ENCODE data around the gene ASB9.
"Not testable (repeated sequence)": the region's sequence is repeated elsewhere in the genome, so short reads cannot be mapped to it uniquely, and the experiment has no call there.

The ASB9 gene

GRCh38 chrX:15242899-15243555 is 26.9 kb downstream of the ASB9 start:
- peak in 1 of 2 donors; percentile 12 for DNase-seq (ENCODE audit: low read depth in 2 of 2)

DNA sequence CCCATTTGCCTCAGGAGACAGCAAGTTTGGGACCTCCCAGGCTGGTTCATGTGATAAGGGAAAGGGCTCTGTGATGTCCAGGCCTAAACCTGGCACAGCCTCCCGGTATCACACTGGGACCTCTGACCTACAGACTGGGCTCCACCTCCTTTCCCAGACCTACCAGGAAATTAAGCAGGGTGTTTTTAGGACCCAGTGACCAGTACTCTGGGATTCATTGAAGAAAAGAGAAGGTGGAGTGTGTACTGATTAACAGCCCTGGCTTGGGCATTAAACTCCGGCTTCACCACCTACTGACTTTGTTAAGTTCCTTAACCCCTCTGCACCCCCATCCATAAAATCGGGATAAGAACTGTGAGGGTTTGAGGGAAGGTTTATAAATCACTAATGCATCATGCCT is 28.6 kb downstream of the ASB9 start:
- DNase-seq (ENCODE audit: low read depth in 2 of 2), result no peak

DNA sequence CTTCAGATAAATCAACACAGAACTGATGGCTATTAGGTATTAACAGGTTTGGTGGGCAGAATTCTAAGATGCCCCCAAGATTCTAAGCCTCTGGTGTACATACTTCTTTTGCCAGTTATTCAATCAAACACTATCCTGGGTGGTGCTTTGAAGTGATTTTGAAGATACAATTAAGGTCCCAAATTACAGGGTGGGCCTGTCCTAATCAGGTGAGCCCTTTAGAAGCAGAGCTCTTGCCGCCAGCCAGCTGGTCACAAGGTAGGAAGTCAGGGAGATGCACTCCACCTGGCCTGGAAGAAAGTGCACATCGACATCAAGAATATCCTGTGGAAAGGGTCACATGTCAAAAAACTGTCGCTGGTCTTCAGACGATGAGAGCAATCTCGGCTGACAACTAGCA is 29.5 kb downstream of the ASB9 start:
- no peak for DNase-seq (ENCODE audit: low read depth in 2 of 2)

GRCh38 chrX:15236146-15236545 is 33.7 kb downstream of the ASB9 start:
- DNase-seq (ENCODE audit: low read depth in 2 of 2), result no peak

DNA sequence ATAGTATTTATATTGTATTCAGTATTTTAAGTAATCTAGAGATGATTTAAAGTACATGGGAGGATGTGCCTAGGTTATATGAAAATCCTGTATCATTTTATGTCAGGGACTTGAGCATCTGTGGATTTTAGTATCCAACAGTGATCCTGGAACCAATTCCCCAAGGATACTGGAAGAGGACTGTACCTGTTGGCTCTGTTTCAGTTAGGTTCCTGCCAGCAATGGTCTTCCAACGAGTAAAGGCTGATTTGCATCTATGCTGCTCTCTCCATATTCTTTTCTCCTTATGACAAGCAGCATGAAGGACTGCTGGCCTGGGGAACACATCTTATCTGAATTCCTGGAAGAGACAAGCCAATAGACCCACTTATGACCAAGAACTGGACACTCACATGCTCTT is 34.9 kb downstream of the ASB9 start:
- DNase-seq (ENCODE audit: low read depth in 2 of 2), result no peak

DNA sequence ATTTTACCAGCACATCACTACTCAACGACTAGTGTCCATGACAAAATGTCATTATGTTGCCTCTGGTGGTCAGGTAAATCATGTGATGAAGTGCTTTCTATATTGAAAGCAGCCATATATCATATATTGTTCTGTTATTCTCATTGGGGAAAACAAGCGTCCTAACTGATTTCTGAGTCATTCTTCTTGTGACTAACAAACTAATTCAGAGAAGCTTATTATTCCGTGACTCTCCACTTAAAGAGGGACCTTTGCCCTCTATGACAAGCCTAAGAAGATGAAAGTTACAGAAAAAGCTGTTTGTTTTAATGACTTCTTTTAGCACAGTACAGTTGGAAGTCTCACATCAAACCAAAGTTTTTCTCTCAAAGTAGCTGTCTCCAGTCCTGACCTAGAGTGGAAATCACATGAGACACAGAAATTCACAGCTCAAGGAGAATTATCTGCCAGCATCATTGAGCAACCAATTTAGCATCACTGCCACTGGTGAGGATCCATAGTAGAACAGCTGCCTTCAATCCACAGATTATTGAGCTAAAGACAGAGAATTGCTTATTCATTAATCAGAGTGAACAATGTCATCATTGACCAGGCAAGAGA is 36.4 kb downstream of the ASB9 start:
- no peak for DNase-seq (ENCODE audit: low read depth in 2 of 2)

DNA sequence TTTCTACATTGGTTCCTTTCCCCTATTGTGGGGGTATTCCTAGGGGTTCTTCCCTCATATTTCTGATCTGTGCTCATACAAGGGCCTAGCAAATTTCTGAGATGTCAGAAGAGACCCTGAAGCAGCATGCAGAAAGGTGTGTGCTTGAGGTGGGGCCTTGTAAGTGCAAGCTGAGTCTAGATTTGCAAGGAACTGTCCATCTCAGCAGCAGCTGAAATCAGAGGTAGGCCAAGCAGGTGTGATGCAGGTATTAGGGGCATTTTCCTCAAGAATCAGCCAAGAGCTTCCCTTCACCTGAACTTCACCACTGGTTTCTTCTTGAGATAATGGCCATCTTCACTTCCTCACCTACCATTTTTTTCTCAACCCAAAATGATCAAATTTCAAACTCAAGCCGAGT is 45.1 kb downstream of the ASB9 start:
- DNase-seq (ENCODE audit: low read depth in 2 of 2), result no peak

DNA sequence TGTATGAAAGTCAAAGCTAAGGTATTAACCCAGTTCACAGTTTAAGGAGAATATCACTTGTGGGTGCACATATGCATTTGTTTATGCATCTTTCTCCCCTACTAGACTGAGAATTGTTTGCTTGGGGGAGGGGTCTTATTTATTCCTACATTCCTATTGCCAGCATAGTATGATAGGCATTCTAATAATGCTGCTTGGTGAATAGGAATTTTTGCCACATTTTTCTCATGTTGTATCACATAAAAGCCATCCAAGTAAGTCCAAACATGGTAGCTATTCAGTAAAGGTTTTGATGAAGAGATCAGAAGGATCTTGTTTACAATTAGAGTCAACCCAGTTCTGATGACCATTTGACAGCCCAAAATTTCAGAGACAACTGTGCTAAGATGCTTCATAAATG is 48.6 kb downstream of the ASB9 start:
- no peak for DNase-seq (ENCODE audit: low read depth in 2 of 2)

DNA sequence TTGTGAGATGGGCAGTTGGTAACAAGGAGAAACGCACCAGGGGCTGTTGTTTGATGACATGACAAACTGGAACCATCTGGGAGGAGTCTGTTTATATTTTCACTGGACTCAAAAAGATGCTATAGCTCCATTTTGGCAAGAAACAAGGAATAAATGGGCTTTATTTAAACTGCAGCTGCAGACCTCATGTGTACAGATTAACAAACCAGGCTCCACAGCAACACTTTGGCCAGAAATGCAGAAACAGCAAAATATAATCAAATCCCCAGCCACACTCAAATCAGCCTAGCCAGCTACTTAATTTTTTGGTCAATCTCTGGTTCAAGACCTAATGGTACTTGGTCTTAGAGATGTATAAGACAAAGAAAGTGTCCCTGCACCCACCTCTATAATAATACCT is 52.7 kb downstream of the ASB9 start:
- DNase-seq (ENCODE audit: low read depth in 2 of 2), result no peak

- no peak for DNase-seq (ENCODE audit: low read depth in 2 of 2)
These were observed 53.6 kb downstream of the ASB9 start for GRCh38 chrX:15216280-15216679.

- no peak for DNase-seq (ENCODE audit: low read depth in 2 of 2)
These were observed 54.5 kb downstream of the ASB9 start for GRCh38 chrX:15215366-15215765.

DNA sequence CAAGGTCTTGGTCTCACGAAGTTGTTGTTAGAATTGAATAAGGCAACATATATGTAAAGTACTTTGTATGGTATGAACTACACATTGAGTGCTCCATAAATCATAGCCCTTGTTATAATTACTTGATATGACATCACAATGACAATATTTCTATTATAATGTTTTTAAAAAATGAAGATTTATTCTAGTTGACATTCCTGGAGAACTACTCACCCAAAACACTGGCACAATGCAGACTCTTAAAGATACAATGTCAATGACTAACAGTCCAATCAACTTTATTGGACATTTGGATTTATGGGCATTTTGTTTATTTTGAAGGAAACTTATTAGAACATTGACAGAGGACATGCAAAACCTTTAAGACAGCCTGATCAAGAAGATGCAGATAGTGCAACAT is 55.3 kb downstream of the ASB9 start:
- no peak for DNase-seq (ENCODE audit: low read depth in 2 of 2)

GRCh38 chrX:15209096-15209495 is 60.8 kb downstream of the ASB9 start:
- no peak for DNase-seq (ENCODE audit: low read depth in 2 of 2)

DNA sequence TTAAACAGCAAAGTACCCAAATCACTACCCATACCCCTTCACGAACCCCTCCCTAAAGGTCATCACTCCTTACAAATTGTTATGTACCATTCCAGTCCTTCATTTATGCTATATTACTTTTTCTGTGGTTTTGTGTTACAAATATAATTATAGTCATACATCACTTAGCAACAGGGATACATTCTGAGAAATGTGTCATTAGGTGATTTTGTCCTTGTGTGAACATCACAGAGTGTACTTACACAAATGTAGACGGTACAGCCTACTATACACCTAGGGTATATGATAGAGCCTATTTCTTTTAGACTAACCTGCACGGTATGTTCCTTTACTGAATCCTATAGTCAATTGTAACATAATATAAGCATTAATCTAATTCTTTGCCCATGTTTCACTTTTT is 61.9 kb downstream of the ASB9 start:
- DNase-seq (ENCODE audit: low read depth in 2 of 2), result no peak

DNA sequence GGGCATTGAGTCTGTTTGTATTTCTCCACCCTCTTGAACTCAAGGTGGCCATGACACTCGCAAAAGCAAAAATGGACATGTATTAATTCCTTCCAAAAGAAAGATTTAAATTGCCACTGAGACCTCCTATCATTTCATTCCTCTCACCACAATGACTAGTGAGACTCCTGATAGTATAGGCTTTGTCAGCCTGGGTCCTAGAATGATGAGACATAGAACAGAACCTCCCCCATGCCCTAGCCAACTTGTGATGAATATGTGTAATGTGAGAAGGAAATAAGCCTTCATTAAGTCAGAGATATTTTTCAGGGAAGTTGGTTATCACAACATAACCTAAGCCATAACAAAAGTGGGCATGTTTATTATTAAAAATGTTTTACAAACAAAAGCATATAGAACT is 62.5 kb downstream of the ASB9 start:
- no peak for DNase-seq (ENCODE audit: low read depth in 2 of 2)

- DNase-seq (ENCODE audit: low read depth in 2 of 2), result no peak
These were observed 63.6 kb downstream of the ASB9 start for GRCh38 chrX:15206306-15206705.

DNA sequence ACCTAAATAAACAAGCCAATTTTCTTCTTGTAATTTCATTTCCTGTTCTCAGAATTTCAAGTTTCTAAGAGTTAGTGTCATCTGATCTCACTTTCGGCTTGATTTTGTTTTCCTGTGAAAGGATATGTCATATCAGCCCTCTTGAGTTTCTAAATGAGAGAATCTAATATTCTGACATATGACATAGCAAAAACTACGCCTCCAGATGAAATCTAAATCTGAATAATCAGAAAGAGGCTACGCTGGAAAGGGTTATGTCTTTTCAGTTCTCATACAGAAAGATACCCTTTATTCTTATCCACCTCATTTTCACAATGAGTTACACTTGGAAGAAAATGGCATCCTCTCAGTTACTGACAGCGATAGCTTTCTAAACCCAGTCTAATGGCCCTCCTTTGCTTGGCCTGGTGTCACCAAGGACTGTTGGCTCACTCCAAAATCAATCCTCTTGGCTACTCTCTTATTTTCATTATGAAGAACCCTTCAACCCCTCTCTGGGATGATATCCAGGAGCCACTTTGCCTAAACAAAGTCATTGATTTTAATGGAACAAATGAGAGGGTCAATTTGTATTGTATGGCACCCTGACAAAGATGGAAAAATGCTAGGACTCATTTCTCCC is 65.6 kb downstream of the ASB9 start:
- DNase-seq (ENCODE audit: low read depth in 2 of 2), result no peak

DNA sequence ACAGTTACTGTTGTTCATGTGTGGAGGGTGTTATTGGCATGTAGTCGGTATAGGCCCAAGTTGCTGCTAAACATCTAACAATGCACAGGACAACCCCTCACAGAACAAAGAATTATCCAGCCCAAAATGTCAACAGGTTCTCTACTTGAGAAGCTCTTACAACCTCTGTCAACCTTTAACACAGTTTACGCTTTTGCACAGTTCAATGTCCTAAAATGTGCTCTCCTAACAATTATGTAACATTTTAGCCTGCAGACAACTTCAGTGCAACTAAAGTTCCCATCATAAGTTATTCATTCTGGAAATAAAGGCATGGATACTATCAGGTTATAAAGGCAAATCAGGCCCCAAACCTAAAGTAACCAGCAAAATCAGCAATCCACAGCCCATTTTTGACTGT is 66.2 kb downstream of the ASB9 start:
- DNase-seq (ENCODE audit: low read depth in 2 of 2), result no peak

GRCh38 chrX:15202454-15203177 is 67.3 kb downstream of the ASB9 start:
- no peak for DNase-seq (ENCODE audit: low read depth in 2 of 2)

- no peak for DNase-seq (ENCODE audit: low read depth in 2 of 2)
These were observed 69.0 kb downstream of the ASB9 start for GRCh38 chrX:15200871-15201270.

DNA sequence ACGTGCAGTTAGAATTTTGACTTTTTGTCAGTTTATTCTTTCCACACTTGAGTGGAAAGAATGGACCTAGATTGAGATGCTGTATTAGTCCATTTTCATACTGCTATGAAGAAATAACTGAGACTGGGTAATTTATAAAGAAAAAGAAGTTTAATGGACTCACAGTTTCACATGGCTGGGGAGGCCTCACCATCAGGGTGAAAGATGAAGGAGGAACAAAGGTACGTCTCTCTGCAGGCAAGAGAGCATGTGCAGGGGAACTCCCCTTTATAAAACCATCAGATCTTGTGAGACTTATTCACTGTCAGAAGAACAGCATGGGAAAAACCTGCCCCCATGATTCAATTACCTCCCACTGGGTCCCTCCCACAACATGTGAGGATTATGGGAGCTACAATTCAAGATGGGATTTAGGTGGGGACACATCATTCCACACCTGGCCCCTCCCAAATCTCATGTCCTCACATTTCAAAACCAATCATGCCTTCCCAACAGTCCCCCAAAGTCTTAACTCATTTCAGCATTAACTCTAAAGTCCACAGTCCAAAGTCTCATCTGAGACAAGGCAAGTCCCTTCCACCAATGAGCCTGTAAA is 71.2 kb downstream of the ASB9 start:
- not testable (repeated sequence) for DNase-seq (ENCODE audit: low read depth in 2 of 2)

DNA sequence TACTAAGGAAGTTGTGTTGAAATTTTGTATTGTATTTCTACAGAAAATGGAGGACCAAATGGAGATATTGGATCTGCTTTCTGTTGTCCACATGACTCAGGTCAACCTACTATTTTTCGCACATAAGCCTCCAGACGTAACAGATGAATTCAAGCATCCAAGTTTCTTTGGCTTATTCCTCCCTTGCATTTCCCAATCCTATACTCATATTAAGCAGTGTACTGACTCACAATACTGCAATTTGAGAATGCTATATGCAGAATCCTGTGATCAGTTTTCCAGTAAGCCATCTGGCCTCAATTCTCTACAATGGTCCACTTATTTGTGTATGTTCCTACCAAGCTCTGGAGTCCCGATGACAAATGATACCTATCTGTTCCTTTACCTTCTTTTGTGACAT is 75.7 kb downstream of the ASB9 start:
- no peak for DNase-seq (ENCODE audit: low read depth in 2 of 2)
